Liver (tissue), 3 donors: Measurements from ENCODE around the gene RB1.

ENCODE experiments used
- ATF3 ChIP-seq: IDR thresholded peaks from 2 replicates; pipeline ENCODE4 v1.6.1; 2016; ENCODE audit warnings: antibody characterized with exemption
- CTCF ChIP-seq: fragments of 150-350 bp; IDR thresholded peaks from 2 replicates; pipeline ENCODE4 v1.5.1; 2017; ENCODE audit warnings: improper control_type of control experiment, low read depth, low read length; ENCODE audit not compliant: missing input control
- MAX ChIP-seq: IDR thresholded peaks from 2 replicates; pipeline ENCODE4 v1.6.1; 2016; ENCODE audit warnings: antibody characterized with exemption
- REST ChIP-seq: IDR thresholded peaks from 2 replicates; pipeline ENCODE4 v1.6.1; 2016; ENCODE audit warnings: antibody characterized with exemption, mild to moderate bottlenecking
- YY1 ChIP-seq: IDR thresholded peaks from 2 replicates; pipeline ENCODE4 v1.6.1; 2016; ENCODE audit warnings: antibody characterized with exemption, mild to moderate bottlenecking
- donor health status: healthy.
- donor health status: healthy.

- TF ChIP-seq YY1 (no peak), REST (no peak), ATF3 (no peak), CTCF (no peak), MAX (no peak)
Observed at GRCh38 chr13:48397744-48398143, 94.2 kb downstream of the RB1 start.
